Suprapubic skin (tissue), 4 donors: ENCODE measurements around the gene CFAP77. TPM values are rescaled to one million over a fixed set of nuclear protein-coding genes. Genes with fewer than 3 reads are reported as not detected.

ENCODE experiments used
- DNase-seq, 2 donors: peaks; one replicate each; pipeline ENCODE4 v3.0.0-alpha.2; 2019; ENCODE audit warnings: low spot score in 2 of 2
- H3K27ac ChIP-seq: fragments of 200-600 bp; sonication (generic); one replicate; pipeline ENCODE4 v1.5.1; 2019
- H3K27me3 ChIP-seq: fragments of 200-600 bp; sonication (generic); one replicate; pipeline ENCODE4 v1.5.1; 2019
- H3K36me3 ChIP-seq: fragments of 200-600 bp; sonication (generic); one replicate; pipeline ENCODE4 v1.5.1; 2019
- H3K4me1 ChIP-seq: fragments of 200-600 bp; sonication (generic); one replicate; pipeline ENCODE4 v1.5.1; 2019
- H3K4me3 ChIP-seq: fragments of 200-600 bp; sonication (generic); one replicate; pipeline ENCODE4 v1.5.1; 2019; ENCODE audit warnings: mild to moderate bottlenecking
- H3K9me3 ChIP-seq: fragments of 200-600 bp; sonication (generic); one replicate; pipeline ENCODE4 v1.5.1; 2019
- EP300 ChIP-seq: sonication (generic); formaldehyde crosslinking; IDR thresholded peaks from one replicate; pipeline ENCODE4 v1.6.1; 2017; ENCODE audit warnings: antibody characterized with exemption
- POLR2A ChIP-seq, 2 donors: fragments of 450-650 bp; IDR thresholded peaks; one replicate each; pipeline ENCODE4 v1.6.1; 2017; ENCODE audit warnings: antibody characterized with exemption in 2 of 2, mild to moderate bottlenecking in 2 of 2, moderate library complexity in 2 of 2
- POLR2AphosphoS5 ChIP-seq, 3 donors: sonication (generic); formaldehyde crosslinking; IDR thresholded peaks; one replicate each; pipeline ENCODE4 v1.6.1; 2017; ENCODE audit warnings: antibody characterized with exemption in 3 of 3
- WGBS: methylation state at CpG from one replicate; pipeline ENCODE4 v1.1.5; 2018; 5-methylcytosine and 5-hydroxymethylcytosine counted together
- total RNA-seq, 4 donors: library from RNA; depleted of rRNA; stranded (reverse); fragments of >200 nt; gene quantifications; one replicate each; pipeline ENCODE4 v1.1.0, GENCODE V29; 2016
- TF ChIP-seq, protein P1 (sequence below), 2 donors: fragments of 200-600 bp in 1 of 2; fragments of 450-650 bp in 1 of 2; sonication (generic) in 1 of 2; IDR thresholded peaks; one replicate each; pipeline ENCODE4 v1.5.1; 2016 to 2019; ENCODE audit warnings: antibody characterized with exemption in 2 of 2, mild to moderate bottlenecking in 1 of 2, moderate library complexity in 1 of 2

The CFAP77 gene
- total RNA-seq, 4 donors from 2014 or later: 1.0 TPM; not detected in 3

DNA sequence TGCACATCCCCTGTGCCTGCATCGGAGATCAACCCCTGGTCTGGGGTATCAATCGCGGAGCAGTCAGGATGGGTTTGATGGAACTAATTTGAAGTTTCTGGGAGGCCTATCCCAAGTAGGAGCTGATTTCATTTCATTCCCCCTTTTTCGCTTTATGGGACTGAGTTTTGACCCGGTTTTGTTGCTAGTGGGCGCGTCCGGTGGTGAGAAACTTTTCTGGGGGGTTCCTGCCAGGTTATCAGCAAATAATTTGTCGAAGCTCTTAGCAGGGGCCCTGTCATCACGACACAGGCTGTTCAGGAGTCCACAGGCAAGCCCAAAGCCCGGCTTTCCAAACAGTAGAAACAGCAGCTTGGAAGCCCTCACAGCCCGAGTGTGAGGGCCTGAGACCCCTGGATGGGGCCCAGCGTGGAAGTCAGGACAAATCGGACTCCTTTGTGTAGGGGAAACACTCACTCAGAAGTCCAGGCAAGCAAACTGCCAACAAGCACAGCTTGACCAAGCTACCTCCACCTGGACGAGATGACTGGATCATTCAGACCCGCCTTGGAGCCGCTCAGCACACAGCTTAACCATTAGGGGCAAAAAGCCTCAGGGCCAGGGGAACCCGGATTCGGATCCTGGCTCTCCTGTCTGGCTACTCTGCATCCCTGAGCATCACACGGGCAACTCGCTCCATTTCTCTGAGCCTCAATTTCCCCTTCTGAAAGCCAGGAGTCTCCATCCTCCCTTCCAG, 108.0 kb downstream of the CFAP77 start:
- no peak for DNase-seq
- no peak overlapping the region for H3K4me3 ChIP-seq
- H3K9me3 ChIP-seq: no peaks in the 10 kb centered on the region
- H3K4me1 ChIP-seq: no peaks in the 10 kb centered on the region
- H3K27me3 ChIP-seq: peaks cover 38% of the 10 kb centered on the region
- no peak overlapping the region for H3K27ac ChIP-seq
- WGBS: 89% methylated on average over 19 of the region's 21 CpGs
- TF ChIP-seq POLR2AphosphoS5 (IDR thresholded peaks at IDR 0.05) (no peak), POLR2A (IDR thresholded peaks at IDR 0.05) (no peak), EP300 (no peak)
- TF ChIP-seq, protein P1, sequence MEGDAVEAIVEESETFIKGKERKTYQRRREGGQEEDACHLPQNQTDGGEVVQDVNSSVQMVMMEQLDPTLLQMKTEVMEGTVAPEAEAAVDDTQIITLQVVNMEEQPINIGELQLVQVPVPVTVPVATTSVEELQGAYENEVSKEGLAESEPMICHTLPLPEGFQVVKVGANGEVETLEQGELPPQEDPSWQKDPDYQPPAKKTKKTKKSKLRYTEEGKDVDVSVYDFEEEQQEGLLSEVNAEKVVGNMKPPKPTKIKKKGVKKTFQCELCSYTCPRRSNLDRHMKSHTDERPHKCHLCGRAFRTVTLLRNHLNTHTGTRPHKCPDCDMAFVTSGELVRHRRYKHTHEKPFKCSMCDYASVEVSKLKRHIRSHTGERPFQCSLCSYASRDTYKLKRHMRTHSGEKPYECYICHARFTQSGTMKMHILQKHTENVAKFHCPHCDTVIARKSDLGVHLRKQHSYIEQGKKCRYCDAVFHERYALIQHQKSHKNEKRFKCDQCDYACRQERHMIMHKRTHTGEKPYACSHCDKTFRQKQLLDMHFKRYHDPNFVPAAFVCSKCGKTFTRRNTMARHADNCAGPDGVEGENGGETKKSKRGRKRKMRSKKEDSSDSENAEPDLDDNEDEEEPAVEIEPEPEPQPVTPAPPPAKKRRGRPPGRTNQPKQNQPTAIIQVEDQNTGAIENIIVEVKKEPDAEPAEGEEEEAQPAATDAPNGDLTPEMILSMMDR (IDR thresholded peaks at IDR 0.05): no peak
- H3K36me3 ChIP-seq: no peaks in the 10 kb centered on the region

DNA sequence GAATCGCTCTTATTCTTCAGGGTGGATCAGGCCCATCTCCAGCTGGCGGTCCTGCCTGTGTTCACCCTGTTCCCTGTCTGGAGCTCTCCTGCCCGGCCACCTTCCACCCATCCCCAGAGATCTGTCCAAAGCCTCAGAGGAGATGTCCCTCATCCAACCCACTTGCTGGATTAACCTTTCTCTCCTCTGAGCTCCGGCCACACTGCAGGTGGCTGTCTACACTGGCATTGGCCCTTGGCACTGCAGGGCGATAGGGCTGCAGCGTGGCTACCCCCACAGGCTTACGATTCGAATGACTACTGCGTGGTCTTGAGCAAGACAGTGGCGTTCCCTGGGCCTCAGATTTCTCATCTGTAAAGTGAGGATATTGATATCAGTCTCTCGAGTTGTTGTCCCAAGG, 108.6 kb downstream of the CFAP77 start:
- WGBS: 79% methylated on average over 11 of the region's 11 CpGs
- Histone ChIP-seq H3K27ac (no peak overlapping the region), H3K36me3 (no peaks in the 10 kb centered on the region), H3K4me1 (no peaks in the 10 kb centered on the region), H3K4me3 (no peak overlapping the region), H3K9me3 (no peaks in the 10 kb centered on the region), H3K27me3 (peaks cover 32% of the 10 kb centered on the region)
- DNase-seq: no peak
- TF ChIP-seq, protein P1 (IDR thresholded peaks at IDR 0.05): no peak
- TF ChIP-seq POLR2AphosphoS5 (IDR thresholded peaks at IDR 0.05) (no peak), POLR2A (IDR thresholded peaks at IDR 0.05) (no peak), EP300 (no peak)

DNA sequence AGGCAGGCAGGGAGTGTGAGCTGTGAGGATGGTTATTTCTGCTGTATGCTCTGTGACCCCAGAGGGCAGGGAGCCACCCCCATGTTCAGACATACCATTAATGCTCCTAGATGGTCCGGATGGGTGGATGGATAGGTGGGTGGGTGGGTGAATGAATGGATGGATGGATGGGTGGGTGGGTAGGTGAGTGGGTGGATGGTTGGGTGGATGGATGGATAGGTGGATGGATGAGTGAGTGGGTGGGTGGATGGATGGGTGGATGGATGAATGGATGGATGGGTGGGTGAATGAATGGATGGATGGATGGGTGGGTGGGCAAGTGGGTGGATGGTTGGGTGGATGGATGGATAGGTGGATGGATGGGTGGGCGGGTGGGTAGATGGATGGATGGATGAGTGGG, 109.0 kb downstream of the CFAP77 start:
- no peak for TF ChIP-seq POLR2AphosphoS5 (IDR thresholded peaks at IDR 0.05)
- TF ChIP-seq EP300: no peak
- TF ChIP-seq POLR2A (IDR thresholded peaks at IDR 0.05): no peak
- TF ChIP-seq, protein P1 (IDR thresholded peaks at IDR 0.05): no peak
- 68% methylated on average over 2 of the region's 2 CpGs for WGBS
- no peaks in the 10 kb centered on the region for H3K4me1 ChIP-seq
- H3K27me3 ChIP-seq: peaks cover 28% of the 10 kb centered on the region
- H3K9me3 ChIP-seq: no peaks in the 10 kb centered on the region
- no peak for DNase-seq
- H3K4me3 ChIP-seq: no peak overlapping the region
- H3K27ac ChIP-seq: no peak overlapping the region
- H3K36me3 ChIP-seq: no peaks in the 10 kb centered on the region

DNA sequence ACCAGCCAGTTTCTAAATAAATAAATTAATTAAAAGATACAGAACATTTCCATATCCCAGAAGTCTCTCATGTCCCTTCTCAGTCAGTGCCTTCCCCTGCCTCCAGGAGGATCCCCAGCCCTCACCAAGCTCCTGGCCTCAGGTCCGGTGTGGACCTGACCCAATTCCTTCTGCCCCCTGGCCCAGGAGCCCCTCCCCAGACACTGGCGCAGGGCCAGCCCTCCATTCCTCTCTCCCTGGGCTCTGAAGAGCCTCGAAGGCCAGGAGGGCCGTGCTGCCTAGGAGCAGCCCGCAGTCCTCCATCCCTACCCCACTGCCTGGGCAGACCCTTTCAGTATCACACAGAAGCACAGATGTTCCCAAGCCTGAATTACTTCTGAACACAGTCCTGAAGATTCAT, 110.6 kb downstream of the CFAP77 start:
- H3K27ac ChIP-seq: no peak overlapping the region
- H3K4me1 ChIP-seq: no peaks in the 10 kb centered on the region
- DNase-seq: no peak
- peaks cover 19% of the 10 kb centered on the region for H3K27me3 ChIP-seq
- H3K4me3 ChIP-seq: no peak overlapping the region
- H3K36me3 ChIP-seq: no peaks in the 10 kb centered on the region
- no peak for TF ChIP-seq POLR2AphosphoS5 (IDR thresholded peaks at IDR 0.05)
- no peak for TF ChIP-seq POLR2A (IDR thresholded peaks at IDR 0.05)
- TF ChIP-seq, protein P1 (IDR thresholded peaks at IDR 0.05): no peak
- no peak for TF ChIP-seq EP300
- no peaks in the 10 kb centered on the region for H3K9me3 ChIP-seq
- WGBS: 58% methylated on average over 5 of the region's 5 CpGs

DNA sequence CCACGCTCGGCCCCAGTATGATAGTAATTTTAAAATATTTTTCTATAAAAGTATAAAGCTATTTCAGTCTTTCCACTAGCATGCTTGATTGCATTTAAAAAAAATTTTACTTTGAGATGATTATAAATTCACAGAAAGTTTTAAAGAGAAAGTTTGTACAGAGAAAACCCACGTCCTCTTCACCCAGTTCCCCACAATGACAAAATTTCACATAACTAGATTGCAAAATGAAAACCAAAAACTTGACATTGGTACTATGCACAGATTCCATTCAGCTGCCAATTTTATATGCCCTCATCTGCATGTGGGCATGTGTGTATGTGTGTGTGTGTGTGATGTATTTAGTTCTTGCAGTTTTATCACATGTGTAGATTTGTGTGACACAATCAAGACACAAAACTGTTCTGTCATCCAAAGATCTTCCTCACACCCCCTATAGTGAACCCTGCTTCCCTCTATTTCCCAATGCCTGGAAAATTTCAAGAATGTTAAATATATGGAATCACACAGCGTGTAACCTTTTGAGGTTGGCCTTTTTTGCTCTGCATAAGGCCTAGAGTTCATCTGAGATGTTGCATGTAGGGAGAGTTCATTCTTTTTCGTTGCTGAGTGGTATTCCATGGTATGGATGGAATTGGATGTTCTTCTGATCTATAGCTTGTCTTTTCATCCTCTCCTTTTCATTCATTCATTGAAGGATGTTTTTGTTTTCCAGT, 115.5 kb downstream of the CFAP77 start:
- no peaks in the 10 kb centered on the region for H3K4me1 ChIP-seq
- TF ChIP-seq POLR2A (IDR thresholded peaks at IDR 0.05) (no peak), POLR2AphosphoS5 (IDR thresholded peaks at IDR 0.05) (no peak)
- TF ChIP-seq, protein P1 (IDR thresholded peaks at IDR 0.05): no peak
- 86% methylated on average over 5 of the region's 5 CpGs for WGBS
- DNase-seq: no peak
- H3K36me3 ChIP-seq: no peaks in the 10 kb centered on the region
- H3K27ac ChIP-seq: no peak overlapping the region
- H3K9me3 ChIP-seq: no peaks in the 10 kb centered on the region
- H3K4me3 ChIP-seq: no peak overlapping the region
- no peaks in the 10 kb centered on the region for H3K27me3 ChIP-seq
